B cell (primary cell): ENCODE data around the gene DAGLB. TPM values are rescaled to one million over a fixed set of nuclear protein-coding genes. Genes with fewer than 3 reads are reported as not detected.

Experiments
- ATAC-seq: fragments of 200-7000 bp; cut with Tn5 transposase; one replicate; pipeline ENCODE4 v1.10.0; 2021; ENCODE audit warnings: low read depth, mild to moderate bottlenecking, moderate number of reproducible peaks, moderate library complexity
- CTCF ChIA-PET: fragments of 350-600 bp; sonication (Branson Sonifier 250); formaldehyde crosslinking; loops from one replicate; lab custom pipeline; 2021; ENCODE audit warnings: antibody characterized with exemption, inconsistent platforms; lab: Charles Lee
- POLR2A ChIA-PET: fragments of 350-600 bp; sonication (Branson Sonifier 250); formaldehyde crosslinking; loops from one replicate; lab custom pipeline; 2021; ENCODE audit warnings: antibody characterized with exemption; lab: Charles Lee
- DNase-seq: peaks from one replicate; pipeline ENCODE4 v3.0.0; 2013
- H2AFZ ChIP-seq: 2 replicates; pipeline ENCODE4 v1.6.1; 2012; ENCODE audit warnings: mild to moderate bottlenecking, low read depth, low read length; ENCODE audit not compliant: insufficient read depth, poor library complexity, severe bottlenecking
- H3K27ac ChIP-seq, 2 donors: 1 replicate in 1 of 2; 2 replicates in 1 of 2; pipeline ENCODE4 v1.5.1; 2012 to 2013; ENCODE audit warnings: low read length in 2 of 2, mild to moderate bottlenecking in 2 of 2, moderate library complexity in 1 of 2
- H3K27me3 ChIP-seq, 4 experiments: fragments of 200-600 bp in 1 of 4; sonication (generic) in 1 of 4; replicated peaks in 1 of 4; 1 replicate in 2 of 4; 2 replicates in 2 of 4; pipeline versions ENCODE4 v1.6.1 to v1.7.0; 2013 to 2016; ENCODE audit warnings: low read length in 3 of 4, mild to moderate bottlenecking in 2 of 4, mixed read lengths in 1 of 4, moderate library complexity in 1 of 4; ENCODE audit not compliant: insufficient read depth in 4 of 4, control insufficient read depth in 3 of 4; ENCODE audit errors: control extremely low read depth in 1 of 4
- H3K36me3 ChIP-seq, 2 experiments: replicated peaks in 1 of 2; 1 replicate in 1 of 2; 2 replicates in 1 of 2; pipeline versions ENCODE4 v1.6.1 to v1.7.1; 2013; ENCODE audit warnings: low read length in 1 of 2; ENCODE audit not compliant: insufficient read depth in 2 of 2, control insufficient read depth in 1 of 2; ENCODE audit errors: control extremely low read depth in 1 of 2, extremely low read depth in 1 of 2
- H3K4me1 ChIP-seq, 2 donors: fragments of 200-600 bp in 1 of 2; sonication (generic) in 1 of 2; 1 replicate in 1 of 2; 2 replicates in 1 of 2; pipeline versions ENCODE4 v1.5.1 to v1.6.1; 2013 to 2017; ENCODE audit warnings: low read length in 2 of 2; ENCODE audit not compliant: control insufficient read depth in 2 of 2, insufficient read depth in 2 of 2
- H3K4me2 ChIP-seq: replicated peaks from 2 replicates; pipeline ENCODE3; 2012; ENCODE audit warnings: mild to moderate bottlenecking, low read depth, low read length; ENCODE audit not compliant: poor library complexity, severe bottlenecking
- H3K4me3 ChIP-seq, 5 experiments: fragments of 200-600 bp in 1 of 5; sonication (generic) in 1 of 5; 1 replicate in 3 of 5; 2 replicates in 2 of 5; pipeline versions ENCODE4 v1.5.1 to v1.7.0; 2011 to 2016; ENCODE audit warnings: low read length in 4 of 5, mild to moderate bottlenecking in 4 of 5, low read depth in 2 of 5, control low read depth in 1 of 5, moderate library complexity in 1 of 5; ENCODE audit not compliant: insufficient read depth in 1 of 5; ENCODE audit errors: control extremely low read depth in 1 of 5, extremely low read depth in 1 of 5
- H3K79me2 ChIP-seq: fragments of 200-600 bp; sonication (generic); one replicate; pipeline ENCODE4 v1.6.0; 2016; ENCODE audit warnings: low read length; ENCODE audit not compliant: control insufficient read depth, insufficient read depth
- H3K9ac ChIP-seq: fragments of 200-600 bp; sonication (generic); 2 replicates; pipeline ENCODE4 v1.6.1; 2017; ENCODE audit warnings: mild to moderate bottlenecking, low read length, moderate library complexity
- H3K9me3 ChIP-seq, 3 donors: one replicate each; pipeline versions ENCODE4 v1.6.1 to v1.7.1; 2013; ENCODE audit warnings: low read length in 2 of 3; ENCODE audit not compliant: control insufficient read depth in 2 of 3, insufficient read depth in 1 of 3; ENCODE audit errors: control extremely low read depth in 1 of 3
- H4K20me1 ChIP-seq: 2 replicates; pipeline ENCODE4 v1.6.0; 2012; ENCODE audit warnings: mild to moderate bottlenecking, low read length; ENCODE audit not compliant: insufficient read depth, control insufficient read depth, poor library complexity, severe bottlenecking
- H3K27ac Mint-ChIP-seq: one replicate; pipeline ENCODE4 v1.8.0; 2021; ENCODE audit warnings: mixed read lengths
- H3K27me3 Mint-ChIP-seq: one replicate; pipeline ENCODE4 v1.8.0; 2021; ENCODE audit warnings: mixed read lengths
- H3K4me1 Mint-ChIP-seq: one replicate; pipeline ENCODE4 v1.8.0; 2021; ENCODE audit warnings: mixed read lengths
- H3K4me3 Mint-ChIP-seq: one replicate; pipeline ENCODE4 v1.8.0; 2021; ENCODE audit warnings: mixed read lengths
- H3K9me3 Mint-ChIP-seq: one replicate; pipeline ENCODE4 v1.8.0; 2022; ENCODE audit warnings: mixed read lengths; ENCODE audit not compliant: insufficient read depth
- CTCF ChIP-seq: fragments of 200-600 bp; IDR thresholded peaks from one replicate; pipeline ENCODE4 v1.8.0; 2022; ENCODE audit warnings: antibody characterized with exemption, mild to moderate bottlenecking
- EZH2 ChIP-seq: IDR thresholded peaks from 2 replicates; pipeline ENCODE4 v1.6.1; 2012; ENCODE audit warnings: borderline replicate concordance, low read depth, mild to moderate bottlenecking, moderate library complexity, low read length; ENCODE audit not compliant: insufficient read depth, poor library complexity, severe bottlenecking
- WGBS: methylation state at CpG from one replicate; pipeline ENCODE4 v1.1.5; 2013; ENCODE audit warnings: missing lambda C conversion rate; ENCODE audit not compliant: insufficient coverage; 5-methylcytosine and 5-hydroxymethylcytosine counted together
- intact Hi-C: fragments of 100-400 bp; cut with micrococcal nuclease; formaldehyde crosslinking; loops from one replicate; pipeline ENCODE4 v1.10.0; 2022
- polyA plus RNA-seq: library from polyadenylated mRNA; depleted of rRNA; stranded (reverse); fragments of >200 nt; gene quantifications from 2 replicates; pipeline ENCODE4 v1.2.3, GENCODE V29; 2012
- total RNA-seq, 2 donors: library from RNA; stranded (reverse); fragments of 120-200 nt in 1 of 2; gene quantifications; 1 replicate in 1 of 2; 2 replicates in 1 of 2; pipeline versions ENCODE4 v1.2.3 to v1.2.4, GENCODE V29; 2013 to 2022

DAGLB gene
- total and polyA plus RNA-seq, 2 donors (not counting 1 experiment from before 2014, with no cell fraction given): 25.2 to 29.6 TPM

- Histone ChIP-seq H3K79me2 (peaks cover 93% of the 10 kb centered on the region), H4K20me1 (peaks cover 73% of the 10 kb centered on the region), H2AFZ (peak overlapping the region; percentile 48), H3K36me3 (peaks cover 2 to 56% of the 10 kb centered on the region in 2 experiments), H3K9ac (no peak overlapping the region), H3K4me3 (peak overlapping the region in 1 of 5 experiments; percentile 24), H3K4me1 (peaks cover 17 to 37% of the 10 kb centered on the region in 2 donors), H3K27ac (peak overlapping the region; percentile 15 to 66), H3K9me3 (no peaks in the 10 kb centered on the region), H3K27me3 (no peaks in the 10 kb centered on the region), H3K4me2 (peak overlapping the region; percentile 61)
- Mint-ChIP-seq H3K27ac (peak overlapping the region; percentile 68), H3K4me1 (peaks cover 44% of the 10 kb centered on the region), H3K4me3 (peak overlapping the region; percentile 68), H3K27me3 (no peaks in the 10 kb centered on the region), H3K9me3 (no peaks in the 10 kb centered on the region)
- TF ChIP-seq EZH2 (no peak), CTCF (no peak)
- ATAC-seq (no peak), DNase-seq (peak; percentile 43)
- POLR2A ChIA-PET: no interaction called here
- 35% methylated on average over 22 of the region's 23 CpGs for WGBS
- intact Hi-C loops: no loop called here
- CTCF ChIA-PET: no interaction called here
Observed at GRCh38 chr7:6395898-6396595, 51.7 kb downstream of the DAGLB start.

GRCh38 chr7:6394114-6394513 lies 53.6 kb downstream of the DAGLB start:
- H3K27me3 Mint-ChIP-seq: no peaks in the 10 kb centered on the region
- Histone ChIP-seq H4K20me1 (peaks cover 62% of the 10 kb centered on the region), H3K36me3 (peaks cover 2 to 57% of the 10 kb centered on the region in 2 experiments)

More at GRCh38 chr7:6394114-6394513, 53.6 kb downstream of the DAGLB start:
- intact Hi-C loops: no loop called here
- ATAC-seq: no peak
- ChIA-PET POLR2A (no interaction called here), CTCF (no interaction called here)
- Histone ChIP-seq H3K9me3 (no peaks in the 10 kb centered on the region), H3K79me2 (peaks cover 99% of the 10 kb centered on the region), H3K4me1 (peaks cover 17 to 37% of the 10 kb centered on the region in 2 donors), H3K27ac (peak overlapping the region in 1 of 2 donors; percentile 54), H3K4me3 (no peak overlapping the region), H2AFZ (no peak overlapping the region), H3K9ac (no peak overlapping the region), H3K27me3 (no peaks in the 10 kb centered on the region), H3K4me2 (no peak overlapping the region)
- 100% methylated on average over 4 of the region's 6 CpGs for WGBS
- Mint-ChIP-seq H3K9me3 (no peaks in the 10 kb centered on the region), H3K4me1 (peaks cover 42% of the 10 kb centered on the region), H3K27ac (peak overlapping the region; percentile 50), H3K4me3 (no peak overlapping the region)
- no peak for DNase-seq
- no peak for TF ChIP-seq CTCF
- no peak for TF ChIP-seq EZH2
